ENCODE data around the gene SAMD1. TPM values are rescaled to one million over a fixed set of nuclear protein-coding genes. Genes with fewer than 3 reads are reported as not detected.
A peak's percentile ranks its signal among the peaks of the same experiment; 100 is the strongest.

SAMD1 gene
- total RNA-seq, 2 donors from 2014 or later = 94.2 to 126 TPM

- no peak overlapping the region for H3K4me3 ChIP-seq (ENCODE audit: low read length)
- TF ChIP-seq, protein P1, sequence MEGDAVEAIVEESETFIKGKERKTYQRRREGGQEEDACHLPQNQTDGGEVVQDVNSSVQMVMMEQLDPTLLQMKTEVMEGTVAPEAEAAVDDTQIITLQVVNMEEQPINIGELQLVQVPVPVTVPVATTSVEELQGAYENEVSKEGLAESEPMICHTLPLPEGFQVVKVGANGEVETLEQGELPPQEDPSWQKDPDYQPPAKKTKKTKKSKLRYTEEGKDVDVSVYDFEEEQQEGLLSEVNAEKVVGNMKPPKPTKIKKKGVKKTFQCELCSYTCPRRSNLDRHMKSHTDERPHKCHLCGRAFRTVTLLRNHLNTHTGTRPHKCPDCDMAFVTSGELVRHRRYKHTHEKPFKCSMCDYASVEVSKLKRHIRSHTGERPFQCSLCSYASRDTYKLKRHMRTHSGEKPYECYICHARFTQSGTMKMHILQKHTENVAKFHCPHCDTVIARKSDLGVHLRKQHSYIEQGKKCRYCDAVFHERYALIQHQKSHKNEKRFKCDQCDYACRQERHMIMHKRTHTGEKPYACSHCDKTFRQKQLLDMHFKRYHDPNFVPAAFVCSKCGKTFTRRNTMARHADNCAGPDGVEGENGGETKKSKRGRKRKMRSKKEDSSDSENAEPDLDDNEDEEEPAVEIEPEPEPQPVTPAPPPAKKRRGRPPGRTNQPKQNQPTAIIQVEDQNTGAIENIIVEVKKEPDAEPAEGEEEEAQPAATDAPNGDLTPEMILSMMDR (conservative IDR thresholded peaks at IDR 0.05) = no peak
- no peaks in the 10 kb centered on the region for H3K27me3 ChIP-seq (ENCODE audit: control insufficient read depth, insufficient read depth, low read length, poor library complexity, severe bottlenecking)
- 91 to 99% methylated on average over 7 of the region's 7 CpGs for WGBS, 2 experiments (ENCODE audit: insufficient coverage in 1 of 2, insufficient read length in 1 of 2)
- H3K9me3 ChIP-seq (ENCODE audit: control insufficient read depth, low read length) = peaks cover 9% of the 10 kb centered on the region
- peaks cover 20% of the 10 kb centered on the region for H3K36me3 Mint-ChIP-seq (ENCODE audit: low read depth)
- no peak overlapping the region for H3K27ac ChIP-seq (ENCODE audit: low read depth, low read length)
- peaks cover 22% of the 10 kb centered on the region for H3K9me3 Mint-ChIP-seq
- H3K4me1 Mint-ChIP-seq = peaks cover 8% of the 10 kb centered on the region
- H3K4me1 ChIP-seq (ENCODE audit: control insufficient read depth, insufficient read depth, low read length) = no peaks in the 10 kb centered on the region
- H3K27ac Mint-ChIP-seq = no peak overlapping the region
- no peak for DNase-seq
- peaks cover 4% of the 10 kb centered on the region for H3K36me3 ChIP-seq (ENCODE audit: control insufficient read depth, insufficient read depth, low read length)
- no peak overlapping the region for H3K9ac ChIP-seq (ENCODE audit: extremely low read depth, low read length, poor library complexity, severe bottlenecking)
- H3K27me3 Mint-ChIP-seq (ENCODE audit: insufficient read depth) = peaks cover 9% of the 10 kb centered on the region
- H3K4me3 Mint-ChIP-seq = no peak overlapping the region
Measured at GRCh38 chr19:14094854-14095253, 4.3 kb upstream of the SAMD1 start.

GRCh38 chr19:14093117-14093823, 2.7 kb upstream of the SAMD1 start:
- no peak overlapping the region for H3K27ac Mint-ChIP-seq
- DNase-seq = no peak
- Histone ChIP-seq H3K4me1 (ENCODE audit: control insufficient read depth, insufficient read depth, low read length) (no peaks in the 10 kb centered on the region), H3K27me3 (ENCODE audit: control insufficient read depth, insufficient read depth, low read length, poor library complexity, severe bottlenecking) (no peaks in the 10 kb centered on the region), H3K27ac (ENCODE audit: low read depth, low read length) (no peak overlapping the region), H3K9me3 (ENCODE audit: control insufficient read depth, low read length) (peaks cover 9% of the 10 kb centered on the region), H3K9ac (ENCODE audit: extremely low read depth, low read length, poor library complexity, severe bottlenecking) (no peak overlapping the region), H3K4me3 (ENCODE audit: low read length) (no peak overlapping the region), H3K36me3 (ENCODE audit: control insufficient read depth, insufficient read depth, low read length) (peaks cover 12% of the 10 kb centered on the region)
- TF ChIP-seq, protein P1 (conservative IDR thresholded peaks at IDR 0.05) = no peak
- peaks cover 29% of the 10 kb centered on the region for H3K36me3 Mint-ChIP-seq (ENCODE audit: low read depth)
- H3K27me3 Mint-ChIP-seq (ENCODE audit: insufficient read depth) = peaks cover 15% of the 10 kb centered on the region
- H3K9me3 Mint-ChIP-seq = peaks cover 22% of the 10 kb centered on the region
- 97 to 98% methylated on average over 6 to 9 of the region's 9 CpGs for whole genome bisulfite sequencing, 2 experiments (ENCODE audit: insufficient coverage in 1 of 2, insufficient read length in 1 of 2)
- no peak overlapping the region for H3K4me3 Mint-ChIP-seq
- H3K4me1 Mint-ChIP-seq = peaks cover 10% of the 10 kb centered on the region

DNA sequence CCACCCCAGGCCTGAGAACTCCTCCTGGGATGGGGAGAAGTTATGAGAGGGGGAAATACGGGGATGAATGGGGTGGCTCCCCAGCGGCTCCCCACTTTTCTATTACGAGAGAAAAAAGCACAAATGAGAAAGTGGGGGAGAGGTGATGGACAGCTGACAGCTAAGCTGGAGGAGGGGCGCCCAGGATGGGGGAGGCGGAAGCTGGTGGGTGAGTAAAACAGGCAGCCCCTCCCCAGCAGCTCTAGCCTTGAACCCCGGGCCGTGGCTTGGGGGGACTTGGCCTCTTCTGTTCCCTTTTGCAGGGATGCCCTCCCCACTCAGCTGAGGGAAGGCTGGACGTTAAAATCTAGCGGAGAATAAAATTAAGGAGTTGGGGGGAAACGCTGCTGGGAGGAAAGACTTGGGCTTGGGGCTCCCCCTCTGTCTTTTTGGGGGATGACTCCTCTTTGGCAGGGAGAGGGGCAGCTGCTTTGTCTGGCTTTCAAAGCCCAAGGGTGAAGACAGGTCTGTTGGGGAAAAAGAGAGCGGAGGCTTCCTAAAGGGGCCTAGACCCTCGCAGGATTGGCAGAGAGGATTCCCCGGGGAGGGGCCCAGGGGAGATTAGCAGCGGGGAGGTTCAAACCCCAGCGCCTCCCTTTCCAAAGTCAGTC, 1.4 kb upstream of the SAMD1 start:
- Histone ChIP-seq H3K4me1 (ENCODE audit: control insufficient read depth, insufficient read depth, low read length) (no peaks in the 10 kb centered on the region), H3K27me3 (ENCODE audit: control insufficient read depth, insufficient read depth, low read length, poor library complexity, severe bottlenecking) (no peaks in the 10 kb centered on the region), H3K4me3 (ENCODE audit: low read length) (peak overlapping the region; percentile 86), H3K9ac (ENCODE audit: extremely low read depth, low read length, poor library complexity, severe bottlenecking) (peak overlapping the region; percentile 42), H3K9me3 (ENCODE audit: control insufficient read depth, low read length) (peaks cover 9% of the 10 kb centered on the region), H3K27ac (ENCODE audit: low read depth, low read length) (no peak overlapping the region), H3K36me3 (ENCODE audit: control insufficient read depth, insufficient read depth, low read length) (peaks cover 17% of the 10 kb centered on the region)
- DNase-seq = peak; percentile 68
- TF ChIP-seq, protein P1 (conservative IDR thresholded peaks at IDR 0.05) = no peak
- WGBS, 2 experiments (ENCODE audit: insufficient coverage in 1 of 2, insufficient read length in 1 of 2) = 40 to 41% methylated on average over 11 to 15 of the region's 15 CpGs
- Mint-ChIP-seq H3K4me1 (peaks cover 10% of the 10 kb centered on the region), H3K9me3 (peaks cover 22% of the 10 kb centered on the region), H3K27ac (peak overlapping the region; percentile 93), H3K36me3 (ENCODE audit: low read depth) (peaks cover 33% of the 10 kb centered on the region), H3K27me3 (ENCODE audit: insufficient read depth) (peaks cover 21% of the 10 kb centered on the region), H3K4me3 (peak overlapping the region; percentile 65)
